HG02840 (cell line): ENCODE results near the gene MRGPRF.

Experiments used
- ATAC-seq: cut with Tn5 transposase; IDR thresholded peaks from one replicate; pipeline ENCODE4 v1.9.1; 2021; ENCODE audit warnings: mild to moderate bottlenecking, moderate library complexity, moderate number of reproducible peaks; ENCODE audit not compliant: unreplicated experiment, low FRiP score

Gene MRGPRF

GRCh38 chr11:69030301-69030700 is 17.3 kb upstream of the MRGPRF start:
- no peak for ATAC-seq

GRCh38 chr11:69027704-69028372 is 14.8 kb upstream of the MRGPRF start:
- ATAC-seq = no peak

- ATAC-seq = no peak
Observed at GRCh38 chr11:69024509-69024908, 11.5 kb upstream of the MRGPRF start.

GRCh38 chr11:69022260-69022659 is 9.2 kb upstream of the MRGPRF start:
- ATAC-seq = no peak

GRCh38 chr11:69018924-69019323 is 5.9 kb upstream of the MRGPRF start:
- ATAC-seq = no peak

- ATAC-seq = no peak
Observed at GRCh38 chr11:69017951-69018350, 4.9 kb upstream of the MRGPRF start.

GRCh38 chr11:69014898-69015549 is 2.0 kb upstream of the MRGPRF start:
- no peak for ATAC-seq

- ATAC-seq = no peak
Observed at GRCh38 chr11:69014084-69014851, 1.2 kb upstream of the MRGPRF start.

GRCh38 chr11:69012092-69013008 is 696 bp downstream of the MRGPRF start:
- ATAC-seq = no peak

GRCh38 chr11:69011624-69012091 is 1.4 kb downstream of the MRGPRF start:
- no peak for ATAC-seq

GRCh38 chr11:69010964-69011623 is 2.0 kb downstream of the MRGPRF start:
- ATAC-seq = no peak

- no peak for ATAC-seq
Observed at GRCh38 chr11:69010361-69010891, 2.6 kb downstream of the MRGPRF start.

- ATAC-seq = no peak
Observed at GRCh38 chr11:69009441-69010211, 3.4 kb downstream of the MRGPRF start.

GRCh38 chr11:69008737-69009440 is 4.2 kb downstream of the MRGPRF start:
- no peak for ATAC-seq

GRCh38 chr11:69007975-69008381 is 5.1 kb downstream of the MRGPRF start:
- ATAC-seq = no peak

- ATAC-seq = no peak
Observed at GRCh38 chr11:69006816-69007215, 6.2 kb downstream of the MRGPRF start.

GRCh38 chr11:69005631-69006368 is 7.2 kb downstream of the MRGPRF start:
- no peak for ATAC-seq
